Endometrium (tissue), 2 donors: ENCODE measurements around the gene ZDBF2.
"Not testable (repeated sequence)": the region's sequence is repeated elsewhere in the genome, so short reads cannot be mapped to it uniquely, and the experiment has no call there.

Experiments used
- FAIRE-seq: peaks from 2 replicates; lab custom pipeline; 2012; peaks lifted over from hg19 to GRCh38; lab: Jason Lieb, UNC
- donor health status: control.
- donor health status: control.

Gene ZDBF2

GRCh38 chr2:206259376-206260187 lies 14.9 kb upstream of the ZDBF2 start:
- FAIRE-seq, result no peak

- FAIRE-seq, result no peak
Measured at GRCh38 chr2:206260188-206261012, 14.1 kb upstream of the ZDBF2 start.

GRCh38 chr2:206263959-206264603 lies 10.4 kb upstream of the ZDBF2 start:
- no peak for FAIRE-seq

- FAIRE-seq, result no peak
Measured at GRCh38 chr2:206266130-206267125, 8.0 kb upstream of the ZDBF2 start.

GRCh38 chr2:206267567-206267966 lies 6.9 kb upstream of the ZDBF2 start:
- FAIRE-seq, result no peak

- no peak for FAIRE-seq
Measured at GRCh38 chr2:206271065-206271464, 3.4 kb upstream of the ZDBF2 start.

- FAIRE-seq, result no peak
Measured at GRCh38 chr2:206273905-206274304, 558 bp upstream of the ZDBF2 start.

GRCh38 chr2:206275312-206276055 lies 1.0 kb downstream of the ZDBF2 start:
- FAIRE-seq, result no peak

GRCh38 chr2:206276169-206276942 lies 1.9 kb downstream of the ZDBF2 start:
- FAIRE-seq, result no peak

GRCh38 chr2:206277503-206277902 lies 3.0 kb downstream of the ZDBF2 start:
- FAIRE-seq, result no peak

- no peak for FAIRE-seq
Measured at GRCh38 chr2:206282746-206283145, 8.3 kb downstream of the ZDBF2 start.

GRCh38 chr2:206287197-206287596 lies 12.7 kb downstream of the ZDBF2 start:
- no peak for FAIRE-seq

- no peak for FAIRE-seq
Measured at GRCh38 chr2:206289391-206289790, 14.9 kb downstream of the ZDBF2 start.

- FAIRE-seq, result no peak
Measured at GRCh38 chr2:206296128-206296527, 21.7 kb downstream of the ZDBF2 start.

GRCh38 chr2:206299608-206300007 lies 25.1 kb downstream of the ZDBF2 start:
- FAIRE-seq, result not testable (repeated sequence)

- no peak for FAIRE-seq
Measured at GRCh38 chr2:206305523-206306245, 31.2 kb downstream of the ZDBF2 start.

- FAIRE-seq, result no peak
Measured at GRCh38 chr2:206311026-206311425, 36.6 kb downstream of the ZDBF2 start.

- no peak for FAIRE-seq
Measured at GRCh38 chr2:206316141-206316540, 41.7 kb downstream of the ZDBF2 start.

- FAIRE-seq, result no peak
Measured at GRCh38 chr2:206323033-206323432, 48.6 kb downstream of the ZDBF2 start.
